HCT116 (cell line): ENCODE measurements around the gene TFAP2D. TPM values are rescaled to one million over a fixed set of nuclear protein-coding genes. Genes with fewer than 3 reads are reported as not detected.

Experiments
- ATAC-seq: fragments of 200-7000 bp; cut with Tn5 transposase; 2 replicates; pipeline ENCODE4 v1.9.1; 2020; ENCODE audit warnings: mild to moderate bottlenecking, moderate library complexity
- BruUV-seq: library from RNA; stranded (reverse); fragments of 400-500 nt; replicated peaks from 2 replicates; lab custom pipeline; 2021; lab: Mats Ljungman, UMichigan
- CTCF ChIA-PET: fragments of 300-600 bp; sonication (Branson Sonifier 250); formaldehyde crosslinking; loops from one replicate; lab custom pipeline; 2021; ENCODE audit warnings: antibody characterized with exemption; lab: Charles Lee
- POLR2A ChIA-PET: fragments of 300-600, 350-600 bp; sonication (Branson Sonifier 250); formaldehyde crosslinking; loops from one replicate; lab custom pipeline; 2021; ENCODE audit warnings: antibody characterized with exemption; lab: Charles Lee
- RAD21 ChIA-PET, 2 experiments: fragments of 300-600 bp; sonication (Branson Sonifier 250); formaldehyde crosslinking; loops; one replicate each; lab custom pipeline; 2023; ENCODE audit warnings: low total read pairs in 2 of 2; ENCODE audit not compliant: uncharacterized antibody in 2 of 2, unreplicated experiment in 2 of 2, low non-redundant PET in 1 of 2; lab: Charles Lee
- DNase-seq: peaks from one replicate; pipeline ENCODE4 v3.0.0-alpha.2; 2010; ENCODE audit warnings: low read depth, low spot score
- H2AFZ ChIP-seq: fragments of 200-600 bp; shearing (Covaris generic), sonication (generic); 2 replicates; pipeline ENCODE4 v1.6.1; 2017; ENCODE audit warnings: low read depth, mixed run types, mixed read lengths, antibody characterized with exemption, low read length; ENCODE audit not compliant: poor library complexity, severe bottlenecking
- H3K27ac ChIP-seq: 2 replicates; pipeline ENCODE4 v1.5.1; 2012; ENCODE audit warnings: low read depth, low read length
- H3K27me3 ChIP-seq: fragments of 200-600 bp; sonication (generic); 2 replicates; pipeline ENCODE4 v1.6.1; 2016; ENCODE audit warnings: mixed run types, low read length, mixed read lengths; ENCODE audit not compliant: insufficient read depth
- H3K36me3 ChIP-seq, 2 experiments: fragments of 200-500 bp in 1 of 2; fragments of 200-600 bp in 1 of 2; sonication (Bioruptor generic) in 1 of 2; sonication (generic) in 1 of 2; 2 replicates each; pipeline versions ENCODE4 v1.5.1 to v1.6.1; 2014 to 2016; ENCODE audit warnings: low read length in 2 of 2, inconsistent platforms in 1 of 2, mixed read lengths in 1 of 2, mixed run types in 1 of 2; ENCODE audit not compliant: insufficient read depth in 2 of 2, control insufficient read depth in 1 of 2
- H3K4me1 ChIP-seq, 2 experiments: fragments of 200-600 bp in 1 of 2; sonication (generic) in 1 of 2; 2 replicates each; pipeline versions ENCODE4 v1.5.1 to v1.6.1; 2012 to 2017; ENCODE audit warnings: low read length in 2 of 2, inconsistent platforms in 1 of 2, mild to moderate bottlenecking in 1 of 2, mixed read lengths in 1 of 2, mixed run types in 1 of 2, moderate library complexity in 1 of 2; ENCODE audit not compliant: insufficient read depth in 2 of 2, control insufficient read depth in 1 of 2
- H3K4me2 ChIP-seq: fragments of 200-600 bp; sonication (generic); 2 replicates; pipeline ENCODE4 v1.6.1; 2017; ENCODE audit warnings: mixed run types, low read length, mixed read lengths
- H3K4me3 ChIP-seq, 2 experiments: fragments of 200-600 bp in 1 of 2; sonication (generic) in 1 of 2; replicated peaks in 1 of 2; 2 replicates each; pipeline ENCODE4 v1.5.1; 2011 to 2016; ENCODE audit warnings: low read length in 2 of 2, control low read depth in 1 of 2, low read depth in 1 of 2, mild to moderate bottlenecking in 1 of 2, mixed read lengths in 1 of 2, mixed run types in 1 of 2
- H3K79me2 ChIP-seq: fragments of 200-600 bp; sonication (generic); 2 replicates; pipeline ENCODE4 v1.6.1; 2017; ENCODE audit warnings: mild to moderate bottlenecking, mixed run types, low read length, moderate library complexity, mixed read lengths; ENCODE audit not compliant: insufficient read depth
- H3K9ac ChIP-seq: fragments of 200-600 bp; sonication (generic); 2 replicates; pipeline ENCODE4 v1.6.1; 2016; ENCODE audit warnings: low read length, mixed read lengths
- H3K9me2 ChIP-seq: fragments of 200-600 bp; sonication (generic), shearing (Covaris generic); 2 replicates; pipeline ENCODE4 v1.6.1; 2017; ENCODE audit warnings: mixed run types, mild to moderate bottlenecking, moderate library complexity; ENCODE audit not compliant: insufficient read depth
- H3K9me3 ChIP-seq, 2 experiments: fragments of 200-500 bp in 1 of 2; fragments of 200-600 bp in 1 of 2; sonication (Bioruptor generic) in 1 of 2; sonication (generic) in 1 of 2; 2 replicates each; pipeline ENCODE4 v1.6.1; 2014 to 2017; ENCODE audit warnings: low read length in 2 of 2, mixed read lengths in 2 of 2, inconsistent platforms in 1 of 2, low read depth in 1 of 2, mild to moderate bottlenecking in 1 of 2, mixed run types in 1 of 2, moderate library complexity in 1 of 2; ENCODE audit not compliant: control insufficient read depth in 1 of 2, insufficient read depth in 1 of 2
- H4K20me1 ChIP-seq: fragments of 200-600 bp; sonication (generic), shearing (Covaris generic); 2 replicates; pipeline ENCODE4 v1.6.1; 2017; ENCODE audit warnings: mixed run types, mild to moderate bottlenecking, moderate library complexity; ENCODE audit not compliant: insufficient read depth
- CBX3 ChIP-seq: IDR thresholded peaks from 2 replicates; pipeline ENCODE4 v1.6.1; 2012; ENCODE audit warnings: low read depth
- EGR1 ChIP-seq: IDR thresholded peaks from 2 replicates; pipeline ENCODE4 v1.6.1; 2012; ENCODE audit warnings: low read depth
- EZH2 ChIP-seq: fragments of 200-600 bp; sonication (generic); IDR thresholded peaks from 2 replicates; pipeline ENCODE4 v1.6.1; 2017; ENCODE audit warnings: antibody characterized with exemption, mixed run types
- EZH2phosphoT487 ChIP-seq: fragments of 200-600 bp; IDR thresholded peaks from 2 replicates; pipeline ENCODE4 v1.6.1; 2018; ENCODE audit warnings: antibody characterized with exemption, borderline replicate concordance
- JUND ChIP-seq: IDR thresholded peaks from 2 replicates; pipeline ENCODE4 v1.6.1; 2012
- POLR2A ChIP-seq: IDR thresholded peaks from 2 replicates; pipeline ENCODE4 v1.7.0; 2011; ENCODE audit warnings: borderline replicate concordance; ENCODE audit not compliant: insufficient read depth, insufficient read length; ENCODE audit errors: extremely low read depth
- POLR2AphosphoS5 ChIP-seq: IDR thresholded peaks from 2 replicates; pipeline ENCODE4 v1.6.1; 2011; ENCODE audit warnings: mild to moderate bottlenecking, low read depth, low read length, moderate library complexity
- RAD21 ChIP-seq: IDR thresholded peaks from 2 replicates; pipeline ENCODE4 v1.6.1; 2012; ENCODE audit warnings: low read depth, mild to moderate bottlenecking
- SP1 ChIP-seq: IDR thresholded peaks from 2 replicates; pipeline ENCODE4 v1.6.1; 2012; ENCODE audit warnings: low read depth
- SRF ChIP-seq: IDR thresholded peaks from 2 replicates; pipeline ENCODE4 v1.6.1; 2012; ENCODE audit warnings: low read depth
- TCF7L2 ChIP-seq: IDR thresholded peaks from 2 replicates; pipeline ENCODE4 v1.7.0; 2011; ENCODE audit warnings: borderline replicate concordance, inconsistent platforms; ENCODE audit not compliant: insufficient read depth, insufficient read length; ENCODE audit errors: extremely low read depth
- YY1 ChIP-seq: IDR thresholded peaks from 2 replicates; pipeline ENCODE4 v1.6.1; 2011; ENCODE audit warnings: low read length, low read depth, moderate library complexity, mild to moderate bottlenecking; ENCODE audit not compliant: insufficient replicate concordance; ENCODE audit errors: extremely low read depth
- ZFX ChIP-seq: fragments of 450-650 bp; IDR thresholded peaks from 2 replicates; pipeline ENCODE4 v1.6.1; 2017
- intact Hi-C: fragments of 100-400 bp; cut with micrococcal nuclease; formaldehyde crosslinking; loops from 2 replicates; pipeline ENCODE4 v1.10.0; 2022
- total RNA-seq: library from RNA; stranded (reverse); gene quantifications from one replicate; pipeline ENCODE4 v1.2.1, GENCODE V29; 2021; ENCODE audit not compliant: unreplicated experiment
- TF ChIP-seq, protein P1 (sequence below): IDR thresholded peaks from 2 replicates; pipeline ENCODE4 v1.6.1; 2011; ENCODE audit warnings: mild to moderate bottlenecking, low read length, moderate library complexity; ENCODE audit not compliant: insufficient replicate concordance; ENCODE audit errors: extremely low read depth
- TF ChIP-seq, protein P2 (sequence below): IDR thresholded peaks from 2 replicates; pipeline ENCODE4 v1.6.1; 2012; ENCODE audit warnings: low read depth
- TF ChIP-seq, protein P3 (sequence below), 3 experiments: fragments of 200-600 bp in 1 of 3; sonication (generic) in 1 of 3; IDR thresholded peaks in 2 of 3; conservative IDR thresholded peaks in 1 of 3; 2 replicates each; pipeline ENCODE4 v1.5.1; 2012 to 2017; ENCODE audit warnings: low read depth in 2 of 3, low read length in 2 of 3, antibody characterized with exemption in 1 of 3, borderline replicate concordance in 1 of 3, control low read depth in 1 of 3, mild to moderate bottlenecking in 1 of 3, mixed read lengths in 1 of 3, mixed run types in 1 of 3, moderate library complexity in 1 of 3; ENCODE audit not compliant: insufficient read depth in 1 of 3
- TF ChIP-seq, protein P4 (sequence below): IDR thresholded peaks from 2 replicates; pipeline ENCODE4 v1.6.1; 2012

TFAP2D gene
- total RNA-seq, 1 experiment from 2014 or later, result not detected

DNA sequence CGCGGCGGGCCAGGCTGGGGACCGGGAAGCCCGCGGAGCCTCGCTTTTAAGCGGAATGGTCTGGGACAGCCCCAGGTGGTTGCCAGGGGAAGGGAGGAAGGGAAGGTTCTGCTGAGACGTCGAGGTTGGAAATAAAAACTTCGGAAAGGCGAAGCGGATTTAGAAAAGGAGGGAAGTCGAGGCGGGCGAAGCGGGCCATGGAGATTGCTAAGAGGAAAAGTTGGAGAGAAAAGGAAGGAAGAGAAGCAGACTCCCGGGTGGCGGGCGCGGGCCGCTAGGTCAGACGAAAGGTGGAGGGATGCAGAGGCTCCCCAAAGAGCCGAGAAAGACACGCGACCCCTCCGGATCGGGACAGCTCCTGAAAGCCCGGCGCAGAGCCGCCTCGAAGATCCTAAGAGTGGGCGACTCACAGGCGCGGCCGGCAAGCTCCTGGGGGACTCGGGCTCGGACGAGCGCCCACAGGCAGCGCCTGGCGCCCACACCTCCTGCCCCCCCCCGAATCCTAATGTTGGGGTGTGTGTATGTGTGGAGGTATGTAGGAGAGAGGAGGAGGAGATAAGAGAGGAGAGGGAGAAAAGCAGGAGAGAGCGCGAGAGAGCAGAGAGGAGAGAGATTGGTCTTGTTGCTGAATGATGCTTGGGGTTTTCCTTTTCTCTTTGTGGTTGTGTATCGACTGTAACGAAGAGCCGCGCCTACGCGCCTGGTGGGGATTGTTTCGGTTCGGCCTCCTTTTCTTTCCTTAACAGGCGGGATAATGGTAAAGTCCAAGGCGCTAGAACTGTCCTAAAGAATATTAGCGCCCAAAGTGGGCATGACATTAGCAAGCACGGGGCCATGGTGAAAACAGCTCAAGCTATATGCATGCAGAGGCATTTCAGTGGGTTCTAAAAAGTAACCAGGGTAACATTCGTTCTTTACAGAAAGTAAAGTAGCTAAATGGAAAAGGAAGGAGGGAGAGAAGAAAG is 106.9 kb downstream of the TFAP2D start:
- ATAC-seq (no peak), DNase-seq (no peak)
- Histone ChIP-seq H3K4me2 (no peak overlapping the region), H3K9me2 (no peaks in the 10 kb centered on the region), H3K9me3 (no peaks in the 10 kb centered on the region), H3K9ac (no peak overlapping the region), H3K36me3 (no peaks in the 10 kb centered on the region; a peak in 1 of 4 replicates), H2AFZ (no peak overlapping the region), H3K27ac (no peak overlapping the region), H3K4me3 (no peak overlapping the region), H4K20me1 (no peaks in the 10 kb centered on the region), H3K4me1 (no peaks in the 10 kb centered on the region), H3K27me3 (no peaks in the 10 kb centered on the region), H3K79me2 (no peaks in the 10 kb centered on the region)
- intact Hi-C loops, result loop anchor here (10.0 kb wide), 1 partner anchor 1035 kb away; no protein-coding TSS in a partner anchor
- RAD21 ChIA-PET, result no interaction called here
- BruUV-seq, result no TSS peak
- POLR2A ChIA-PET, result no interaction called here
- CTCF ChIA-PET, result no interaction called here
- no peak for TF ChIP-seq POLR2A
- TF ChIP-seq YY1, result no peak
- no peak for TF ChIP-seq EZH2
- TF ChIP-seq, protein P1, sequence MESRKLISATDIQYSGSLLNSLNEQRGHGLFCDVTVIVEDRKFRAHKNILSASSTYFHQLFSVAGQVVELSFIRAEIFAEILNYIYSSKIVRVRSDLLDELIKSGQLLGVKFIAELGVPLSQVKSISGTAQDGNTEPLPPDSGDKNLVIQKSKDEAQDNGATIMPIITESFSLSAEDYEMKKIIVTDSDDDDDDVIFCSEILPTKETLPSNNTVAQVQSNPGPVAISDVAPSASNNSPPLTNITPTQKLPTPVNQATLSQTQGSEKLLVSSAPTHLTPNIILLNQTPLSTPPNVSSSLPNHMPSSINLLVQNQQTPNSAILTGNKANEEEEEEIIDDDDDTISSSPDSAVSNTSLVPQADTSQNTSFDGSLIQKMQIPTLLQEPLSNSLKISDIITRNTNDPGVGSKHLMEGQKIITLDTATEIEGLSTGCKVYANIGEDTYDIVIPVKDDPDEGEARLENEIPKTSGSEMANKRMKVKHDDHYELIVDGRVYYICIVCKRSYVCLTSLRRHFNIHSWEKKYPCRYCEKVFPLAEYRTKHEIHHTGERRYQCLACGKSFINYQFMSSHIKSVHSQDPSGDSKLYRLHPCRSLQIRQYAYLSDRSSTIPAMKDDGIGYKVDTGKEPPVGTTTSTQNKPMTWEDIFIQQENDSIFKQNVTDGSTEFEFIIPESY, result no peak
- TF ChIP-seq JUND, result no peak
- TF ChIP-seq, protein P2, sequence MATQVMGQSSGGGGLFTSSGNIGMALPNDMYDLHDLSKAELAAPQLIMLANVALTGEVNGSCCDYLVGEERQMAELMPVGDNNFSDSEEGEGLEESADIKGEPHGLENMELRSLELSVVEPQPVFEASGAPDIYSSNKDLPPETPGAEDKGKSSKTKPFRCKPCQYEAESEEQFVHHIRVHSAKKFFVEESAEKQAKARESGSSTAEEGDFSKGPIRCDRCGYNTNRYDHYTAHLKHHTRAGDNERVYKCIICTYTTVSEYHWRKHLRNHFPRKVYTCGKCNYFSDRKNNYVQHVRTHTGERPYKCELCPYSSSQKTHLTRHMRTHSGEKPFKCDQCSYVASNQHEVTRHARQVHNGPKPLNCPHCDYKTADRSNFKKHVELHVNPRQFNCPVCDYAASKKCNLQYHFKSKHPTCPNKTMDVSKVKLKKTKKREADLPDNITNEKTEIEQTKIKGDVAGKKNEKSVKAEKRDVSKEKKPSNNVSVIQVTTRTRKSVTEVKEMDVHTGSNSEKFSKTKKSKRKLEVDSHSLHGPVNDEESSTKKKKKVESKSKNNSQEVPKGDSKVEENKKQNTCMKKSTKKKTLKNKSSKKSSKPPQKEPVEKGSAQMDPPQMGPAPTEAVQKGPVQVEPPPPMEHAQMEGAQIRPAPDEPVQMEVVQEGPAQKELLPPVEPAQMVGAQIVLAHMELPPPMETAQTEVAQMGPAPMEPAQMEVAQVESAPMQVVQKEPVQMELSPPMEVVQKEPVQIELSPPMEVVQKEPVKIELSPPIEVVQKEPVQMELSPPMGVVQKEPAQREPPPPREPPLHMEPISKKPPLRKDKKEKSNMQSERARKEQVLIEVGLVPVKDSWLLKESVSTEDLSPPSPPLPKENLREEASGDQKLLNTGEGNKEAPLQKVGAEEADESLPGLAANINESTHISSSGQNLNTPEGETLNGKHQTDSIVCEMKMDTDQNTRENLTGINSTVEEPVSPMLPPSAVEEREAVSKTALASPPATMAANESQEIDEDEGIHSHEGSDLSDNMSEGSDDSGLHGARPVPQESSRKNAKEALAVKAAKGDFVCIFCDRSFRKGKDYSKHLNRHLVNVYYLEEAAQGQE, result no peak
- no peak for TF ChIP-seq POLR2AphosphoS5
- no peak for TF ChIP-seq EGR1
- TF ChIP-seq CBX3, result no peak
- TF ChIP-seq EZH2phosphoT487, result no peak
- no peak for TF ChIP-seq ZFX
- no peak for TF ChIP-seq SRF
- TF ChIP-seq RAD21, result no peak
- no peak for TF ChIP-seq TCF7L2
- TF ChIP-seq, protein P3, sequence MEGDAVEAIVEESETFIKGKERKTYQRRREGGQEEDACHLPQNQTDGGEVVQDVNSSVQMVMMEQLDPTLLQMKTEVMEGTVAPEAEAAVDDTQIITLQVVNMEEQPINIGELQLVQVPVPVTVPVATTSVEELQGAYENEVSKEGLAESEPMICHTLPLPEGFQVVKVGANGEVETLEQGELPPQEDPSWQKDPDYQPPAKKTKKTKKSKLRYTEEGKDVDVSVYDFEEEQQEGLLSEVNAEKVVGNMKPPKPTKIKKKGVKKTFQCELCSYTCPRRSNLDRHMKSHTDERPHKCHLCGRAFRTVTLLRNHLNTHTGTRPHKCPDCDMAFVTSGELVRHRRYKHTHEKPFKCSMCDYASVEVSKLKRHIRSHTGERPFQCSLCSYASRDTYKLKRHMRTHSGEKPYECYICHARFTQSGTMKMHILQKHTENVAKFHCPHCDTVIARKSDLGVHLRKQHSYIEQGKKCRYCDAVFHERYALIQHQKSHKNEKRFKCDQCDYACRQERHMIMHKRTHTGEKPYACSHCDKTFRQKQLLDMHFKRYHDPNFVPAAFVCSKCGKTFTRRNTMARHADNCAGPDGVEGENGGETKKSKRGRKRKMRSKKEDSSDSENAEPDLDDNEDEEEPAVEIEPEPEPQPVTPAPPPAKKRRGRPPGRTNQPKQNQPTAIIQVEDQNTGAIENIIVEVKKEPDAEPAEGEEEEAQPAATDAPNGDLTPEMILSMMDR (IDR thresholded peaks at IDR 0.05 in 2 of 3, conservative IDR thresholded peaks at IDR 0.05 in 1 of 3; ENCODE audit: borderline replicate concordance in 1 of 3, insufficient read depth in 1 of 3, low read depth in 2 of 3, low read length in 2 of 3), result no peak
- no peak for TF ChIP-seq SP1
- TF ChIP-seq, protein P4, sequence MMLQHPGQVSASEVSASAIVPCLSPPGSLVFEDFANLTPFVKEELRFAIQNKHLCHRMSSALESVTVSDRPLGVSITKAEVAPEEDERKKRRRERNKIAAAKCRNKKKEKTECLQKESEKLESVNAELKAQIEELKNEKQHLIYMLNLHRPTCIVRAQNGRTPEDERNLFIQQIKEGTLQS, result no peak
